Measurements from ENCODE around the gene TMEM89. TPM values are rescaled to one million over a fixed set of nuclear protein-coding genes. Genes with fewer than 3 reads are reported as not detected.

The TMEM89 gene
- total and polyA plus RNA-seq, 2 experiments from 2014 or later: not detected

DNA sequence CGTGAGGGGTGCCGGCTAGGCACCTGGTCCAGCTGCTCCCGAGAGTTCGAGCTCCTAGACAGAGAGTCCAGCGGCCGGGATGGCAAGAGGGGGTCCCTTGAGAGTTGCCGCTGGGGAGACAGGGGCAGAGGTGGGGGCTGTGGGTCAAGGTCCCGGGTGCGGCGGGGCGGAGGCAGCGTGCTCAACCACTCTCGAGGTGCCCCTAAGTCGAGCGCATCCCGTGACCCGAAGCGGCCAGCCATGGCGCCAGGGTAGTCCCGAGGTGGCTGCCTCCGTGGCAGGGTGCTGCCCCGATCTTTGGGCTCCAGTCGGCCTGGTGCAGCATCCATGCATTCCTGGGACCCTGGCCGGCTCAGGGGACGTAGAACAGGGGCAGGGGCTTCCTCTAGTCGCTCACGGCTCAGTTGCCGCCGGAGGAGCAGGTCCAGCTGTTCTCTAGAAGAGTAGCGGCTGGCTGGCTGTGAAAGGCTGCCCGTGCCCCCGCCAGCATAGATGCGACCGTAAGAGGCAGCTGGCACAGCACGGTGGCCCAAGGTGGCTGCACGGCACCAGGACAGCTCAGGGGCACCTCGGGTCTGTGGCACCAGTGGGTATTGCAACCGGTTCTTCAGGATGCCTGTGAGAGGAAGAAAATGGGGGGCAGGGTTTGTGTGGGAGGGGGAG is 18.5 kb upstream of the TMEM89 start:
- peaks cover 3% of the 10 kb centered on the region; the same call in 1 of the 2 replicates for H3F3A ChIP-seq (replicated peaks; ENCODE audit: low read depth)
- no peak overlapping the region for H3K27ac Mint-ChIP-seq

More for the DNA sequence above, 18.5 kb upstream of the TMEM89 start:
- Mint-ChIP-seq H3K27me3 (ENCODE audit: insufficient read depth, low read depth, poor library complexity) (peaks cover 17% of the 10 kb centered on the region), H3K4me1 (peaks cover 24% of the 10 kb centered on the region), H3K36me3 (ENCODE audit: low read depth) (peaks cover 38% of the 10 kb centered on the region), H3K9me3 (no peaks in the 10 kb centered on the region), H3K4me3 (no peak overlapping the region)
- no peak overlapping the region for H3K4me3 ChIP-seq
- no peaks in the 10 kb centered on the region for H3K79me2 ChIP-seq (replicated peaks; ENCODE audit: insufficient read depth)
- TF ChIP-seq REST (IDR thresholded peaks at IDR 0.05; ENCODE audit: unreplicated experiment) (no peak), ZNF114 (CRISPR knock-in tag; IDR thresholded peaks at IDR 0.05) (no peak), EZH2phosphoT487 (IDR thresholded peaks at IDR 0.05; ENCODE audit: unreplicated experiment) (no peak), CTCF (conservative IDR thresholded peaks at IDR 0.05; ENCODE audit: low read depth in 2 of 2) (no peak), CREB1 (CRISPR knock-in tag; IDR thresholded peaks at IDR 0.05; ENCODE audit: low read depth) (no peak), ZNF331 (CRISPR knock-in tag; IDR thresholded peaks at IDR 0.05; ENCODE audit: low read depth) (no peak), EZH2 (IDR thresholded peaks at IDR 0.05; ENCODE audit: low read depth, unreplicated experiment) (no peak), POLR2AphosphoS5 (IDR thresholded peaks at IDR 0.05; ENCODE audit: low read depth) (no peak), ETS1 (IDR thresholded peaks at IDR 0.05) (no peak)
- TF ChIP-seq, protein P1, sequence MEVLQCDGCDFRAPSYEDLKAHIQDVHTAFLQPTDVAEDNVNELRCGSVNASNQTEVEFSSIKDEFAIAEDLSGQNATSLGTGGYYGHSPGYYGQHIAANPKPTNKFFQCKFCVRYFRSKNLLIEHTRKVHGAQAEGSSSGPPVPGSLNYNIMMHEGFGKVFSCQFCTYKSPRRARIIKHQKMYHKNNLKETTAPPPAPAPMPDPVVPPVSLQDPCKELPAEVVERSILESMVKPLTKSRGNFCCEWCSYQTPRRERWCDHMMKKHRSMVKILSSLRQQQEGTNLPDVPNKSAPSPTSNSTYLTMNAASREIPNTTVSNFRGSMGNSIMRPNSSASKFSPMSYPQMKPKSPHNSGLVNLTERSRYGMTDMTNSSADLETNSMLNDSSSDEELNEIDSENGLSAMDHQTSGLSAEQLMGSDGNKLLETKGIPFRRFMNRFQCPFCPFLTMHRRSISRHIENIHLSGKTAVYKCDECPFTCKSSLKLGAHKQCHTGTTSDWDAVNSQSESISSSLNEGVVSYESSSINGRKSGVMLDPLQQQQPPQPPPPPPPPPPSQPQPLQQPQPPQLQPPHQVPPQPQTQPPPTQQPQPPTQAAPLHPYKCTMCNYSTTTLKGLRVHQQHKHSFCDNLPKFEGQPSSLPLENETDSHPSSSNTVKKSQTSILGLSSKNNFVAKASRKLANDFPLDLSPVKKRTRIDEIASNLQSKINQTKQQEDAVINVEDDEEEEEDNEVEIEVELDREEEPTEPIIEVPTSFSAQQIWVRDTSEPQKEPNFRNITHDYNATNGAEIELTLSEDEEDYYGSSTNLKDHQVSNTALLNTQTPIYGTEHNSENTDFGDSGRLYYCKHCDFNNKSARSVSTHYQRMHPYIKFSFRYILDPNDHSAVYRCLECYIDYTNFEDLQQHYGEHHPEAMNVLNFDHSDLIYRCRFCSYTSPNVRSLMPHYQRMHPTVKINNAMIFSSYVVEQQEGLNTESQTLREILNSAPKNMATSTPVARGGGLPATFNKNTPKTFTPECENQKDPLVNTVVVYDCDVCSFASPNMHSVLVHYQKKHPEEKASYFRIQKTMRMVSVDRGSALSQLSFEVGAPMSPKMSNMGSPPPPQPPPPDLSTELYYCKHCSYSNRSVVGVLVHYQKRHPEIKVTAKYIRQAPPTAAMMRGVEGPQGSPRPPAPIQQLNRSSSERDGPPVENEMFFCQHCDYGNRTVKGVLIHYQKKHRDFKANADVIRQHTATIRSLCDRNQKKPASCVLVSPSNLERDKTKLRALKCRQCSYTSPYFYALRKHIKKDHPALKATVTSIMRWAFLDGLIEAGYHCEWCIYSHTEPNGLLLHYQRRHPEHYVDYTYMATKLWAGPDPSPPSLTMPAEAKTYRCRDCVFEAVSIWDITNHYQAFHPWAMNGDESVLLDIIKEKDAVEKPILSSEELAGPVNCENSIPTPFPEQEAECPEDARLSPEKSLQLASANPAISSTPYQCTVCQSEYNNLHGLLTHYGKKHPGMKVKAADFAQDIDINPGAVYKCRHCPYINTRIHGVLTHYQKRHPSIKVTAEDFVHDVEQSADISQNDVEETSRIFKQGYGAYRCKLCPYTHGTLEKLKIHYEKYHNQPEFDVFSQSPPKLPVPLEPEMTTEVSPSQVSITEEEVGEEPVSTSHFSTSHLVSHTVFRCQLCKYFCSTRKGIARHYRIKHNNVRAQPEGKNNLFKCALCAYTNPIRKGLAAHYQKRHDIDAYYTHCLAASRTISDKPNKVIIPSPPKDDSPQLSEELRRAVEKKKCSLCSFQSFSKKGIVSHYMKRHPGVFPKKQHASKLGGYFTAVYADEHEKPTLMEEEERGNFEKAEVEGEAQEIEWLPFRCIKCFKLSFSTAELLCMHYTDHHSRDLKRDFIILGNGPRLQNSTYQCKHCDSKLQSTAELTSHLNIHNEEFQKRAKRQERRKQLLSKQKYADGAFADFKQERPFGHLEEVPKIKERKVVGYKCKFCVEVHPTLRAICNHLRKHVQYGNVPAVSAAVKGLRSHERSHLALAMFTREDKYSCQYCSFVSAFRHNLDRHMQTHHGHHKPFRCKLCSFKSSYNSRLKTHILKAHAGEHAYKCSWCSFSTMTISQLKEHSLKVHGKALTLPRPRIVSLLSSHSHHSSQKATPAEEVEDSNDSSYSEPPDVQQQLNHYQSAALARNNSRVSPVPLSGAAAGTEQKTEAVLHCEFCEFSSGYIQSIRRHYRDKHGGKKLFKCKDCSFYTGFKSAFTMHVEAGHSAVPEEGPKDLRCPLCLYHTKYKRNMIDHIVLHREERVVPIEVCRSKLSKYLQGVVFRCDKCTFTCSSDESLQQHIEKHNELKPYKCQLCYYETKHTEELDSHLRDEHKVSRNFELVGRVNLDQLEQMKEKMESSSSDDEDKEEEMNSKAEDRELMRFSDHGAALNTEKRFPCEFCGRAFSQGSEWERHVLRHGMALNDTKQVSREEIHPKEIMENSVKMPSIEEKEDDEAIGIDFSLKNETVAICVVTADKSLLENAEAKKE (CRISPR knock-in tag; IDR thresholded peaks at IDR 0.05): no peak
- H3K27ac ChIP-seq (ENCODE audit: low read depth): no peak overlapping the region
- H3K9me2 ChIP-seq (ENCODE audit: insufficient read depth): no peaks in the 10 kb centered on the region
- H3K4me1 ChIP-seq (ENCODE audit: insufficient read depth): peaks cover 12% of the 10 kb centered on the region
- H3K27me3 ChIP-seq (ENCODE audit: insufficient read depth): no peaks in the 10 kb centered on the region
- ATAC-seq: no peak
- H4K20me1 ChIP-seq (replicated peaks; ENCODE audit: insufficient read depth): no peaks in the 10 kb centered on the region
- no peak for DNase-seq (ENCODE audit: low spot score)
- no peak overlapping the region for H2AFZ ChIP-seq
- H3K36me3 ChIP-seq (ENCODE audit: insufficient read depth): no peaks in the 10 kb centered on the region
- no peak overlapping the region for H3K4me2 ChIP-seq

Data from GM23338 (cell line).